ENCODE results near the gene EIPR1. TPM values are rescaled to one million over a fixed set of nuclear protein-coding genes. Genes with fewer than 3 reads are reported as not detected.

EIPR1 gene
- total RNA-seq, 1 experiment from 2014 or later: 22.8 TPM

GRCh38 chr2:3405876-3406275 is 28.3 kb upstream of the EIPR1 start (continued):
- TF ChIP-seq, protein P1, sequence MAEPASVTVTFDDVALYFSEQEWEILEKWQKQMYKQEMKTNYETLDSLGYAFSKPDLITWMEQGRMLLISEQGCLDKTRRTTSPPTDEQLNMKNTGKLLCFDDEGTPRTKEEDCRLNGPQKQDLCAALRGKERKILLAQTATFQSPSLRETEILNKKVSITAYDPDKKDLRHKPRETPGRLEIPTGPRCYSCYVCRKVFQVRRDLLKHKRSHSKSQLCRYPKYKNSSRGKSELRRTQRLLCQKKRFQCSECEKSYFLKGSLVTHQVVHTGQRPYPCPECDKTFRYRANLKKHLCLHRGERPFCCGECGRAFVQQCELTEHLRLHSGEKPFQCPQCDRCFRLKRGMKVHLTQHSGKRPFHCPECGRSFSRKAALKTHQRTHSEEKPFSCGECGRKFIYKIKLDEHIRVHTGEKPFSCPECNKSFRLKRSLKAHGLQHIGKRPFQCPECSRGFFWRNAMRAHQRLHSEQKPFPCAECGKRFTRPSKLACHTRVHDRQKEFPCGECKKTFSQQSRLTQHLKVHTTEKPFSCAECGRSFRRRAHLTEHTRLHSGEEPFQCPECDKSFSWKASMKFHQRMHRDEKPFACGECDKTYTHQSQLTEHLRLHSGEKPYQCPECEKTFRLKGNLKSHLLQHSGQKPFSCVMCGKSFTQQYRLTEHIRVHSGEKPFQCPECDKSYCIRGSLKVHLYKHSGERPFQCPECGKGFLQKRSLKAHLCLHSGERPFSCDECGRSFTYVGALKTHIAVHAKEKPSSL (CRISPR knock-in tag; conservative IDR thresholded peaks at IDR 0.05): no peak
- no peak for TF ChIP-seq CREM (CRISPR knock-in tag; IDR thresholded peaks at IDR 0.05)

DNA sequence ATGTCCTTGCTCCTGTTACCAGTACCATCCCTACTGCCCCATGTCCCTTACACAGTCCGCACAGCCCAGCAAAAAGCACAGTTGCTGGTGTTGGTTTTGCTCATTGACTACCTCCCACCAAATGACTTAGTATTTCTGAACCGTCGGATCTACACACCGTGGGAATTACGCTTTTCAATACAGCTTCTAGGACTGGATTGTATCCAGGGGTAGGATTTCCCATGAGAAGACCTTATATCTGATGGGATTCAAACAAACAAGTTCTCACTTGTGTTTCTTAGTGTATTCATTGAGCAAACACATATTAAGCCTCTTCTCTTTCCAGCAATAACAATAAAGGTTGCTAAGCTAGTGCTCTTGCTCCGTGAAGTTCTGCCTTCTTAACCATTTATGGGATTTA is 27.7 kb upstream of the EIPR1 start:
- no peak overlapping the region for H3K4me3 Mint-ChIP-seq
- TF ChIP-seq ZNF317 (CRISPR knock-in tag; IDR thresholded peaks at IDR 0.05; ENCODE audit: borderline replicate concordance, low read depth) (no peak), FOXP4 (CRISPR knock-in tag; IDR thresholded peaks at IDR 0.05) (no peak), ZSCAN18 (CRISPR knock-in tag; IDR thresholded peaks at IDR 0.05) (no peak), OVOL2 (CRISPR knock-in tag; IDR thresholded peaks at IDR 0.05; ENCODE audit: borderline replicate concordance) (no peak), CBFB (CRISPR knock-in tag; IDR thresholded peaks at IDR 0.05; ENCODE audit: low read depth) (no peak), ZNF423 (CRISPR knock-in tag; IDR thresholded peaks at IDR 0.05) (no peak), SMAD4 (CRISPR knock-in tag; IDR thresholded peaks at IDR 0.05) (no peak), ZNF416 (CRISPR knock-in tag; IDR thresholded peaks at IDR 0.05) (no peak), ZNF219 (CRISPR knock-in tag; IDR thresholded peaks at IDR 0.05; ENCODE audit: borderline replicate concordance) (no peak), ZBTB21 (CRISPR knock-in tag; IDR thresholded peaks at IDR 0.05; ENCODE audit: borderline replicate concordance) (no peak), GABPB1 (CRISPR knock-in tag; IDR thresholded peaks at IDR 0.05) (no peak), ESRRA (CRISPR knock-in tag; IDR thresholded peaks at IDR 0.05; ENCODE audit: borderline replicate concordance) (no peak), CTCF (IDR thresholded peaks at IDR 0.05) (no peak)
- TF ChIP-seq, protein P2, sequence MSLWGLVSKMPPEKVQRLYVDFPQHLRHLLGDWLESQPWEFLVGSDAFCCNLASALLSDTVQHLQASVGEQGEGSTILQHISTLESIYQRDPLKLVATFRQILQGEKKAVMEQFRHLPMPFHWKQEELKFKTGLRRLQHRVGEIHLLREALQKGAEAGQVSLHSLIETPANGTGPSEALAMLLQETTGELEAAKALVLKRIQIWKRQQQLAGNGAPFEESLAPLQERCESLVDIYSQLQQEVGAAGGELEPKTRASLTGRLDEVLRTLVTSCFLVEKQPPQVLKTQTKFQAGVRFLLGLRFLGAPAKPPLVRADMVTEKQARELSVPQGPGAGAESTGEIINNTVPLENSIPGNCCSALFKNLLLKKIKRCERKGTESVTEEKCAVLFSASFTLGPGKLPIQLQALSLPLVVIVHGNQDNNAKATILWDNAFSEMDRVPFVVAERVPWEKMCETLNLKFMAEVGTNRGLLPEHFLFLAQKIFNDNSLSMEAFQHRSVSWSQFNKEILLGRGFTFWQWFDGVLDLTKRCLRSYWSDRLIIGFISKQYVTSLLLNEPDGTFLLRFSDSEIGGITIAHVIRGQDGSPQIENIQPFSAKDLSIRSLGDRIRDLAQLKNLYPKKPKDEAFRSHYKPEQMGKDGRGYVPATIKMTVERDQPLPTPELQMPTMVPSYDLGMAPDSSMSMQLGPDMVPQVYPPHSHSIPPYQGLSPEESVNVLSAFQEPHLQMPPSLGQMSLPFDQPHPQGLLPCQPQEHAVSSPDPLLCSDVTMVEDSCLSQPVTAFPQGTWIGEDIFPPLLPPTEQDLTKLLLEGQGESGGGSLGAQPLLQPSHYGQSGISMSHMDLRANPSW (CRISPR knock-in tag; conservative IDR thresholded peaks at IDR 0.05; ENCODE audit: low read depth): no peak
- TF ChIP-seq, protein P3, sequence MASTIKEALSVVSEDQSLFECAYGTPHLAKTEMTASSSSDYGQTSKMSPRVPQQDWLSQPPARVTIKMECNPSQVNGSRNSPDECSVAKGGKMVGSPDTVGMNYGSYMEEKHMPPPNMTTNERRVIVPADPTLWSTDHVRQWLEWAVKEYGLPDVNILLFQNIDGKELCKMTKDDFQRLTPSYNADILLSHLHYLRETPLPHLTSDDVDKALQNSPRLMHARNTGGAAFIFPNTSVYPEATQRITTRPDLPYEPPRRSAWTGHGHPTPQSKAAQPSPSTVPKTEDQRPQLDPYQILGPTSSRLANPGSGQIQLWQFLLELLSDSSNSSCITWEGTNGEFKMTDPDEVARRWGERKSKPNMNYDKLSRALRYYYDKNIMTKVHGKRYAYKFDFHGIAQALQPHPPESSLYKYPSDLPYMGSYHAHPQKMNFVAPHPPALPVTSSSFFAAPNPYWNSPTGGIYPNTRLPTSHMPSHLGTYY (CRISPR knock-in tag; IDR thresholded peaks at IDR 0.05): no peak
- POLR2A ChIA-PET: interaction anchor here (0.6 kb wide), 1 partner anchor 22 kb away, joined by 3 read pairs; no protein-coding TSS in a partner anchor
- H3K27me3 Mint-ChIP-seq (ENCODE audit: low read depth): no peaks in the 10 kb centered on the region
- ATAC-seq: no peak
- peaks cover 3% of the 10 kb centered on the region; the same call in 1 of the 2 replicates for H3K4me1 Mint-ChIP-seq
- CTCF ChIA-PET: no interaction called here
- H3K9me3 Mint-ChIP-seq: no peaks in the 10 kb centered on the region
- peaks cover 20% of the 10 kb centered on the region; the same call in 1 of the 2 replicates for H3K36me3 Mint-ChIP-seq
- no peak for DNase-seq (ENCODE audit: low spot score)
- no peak overlapping the region for H3K27ac Mint-ChIP-seq
